Right hindlimb (tissue), 1 donor: ENCODE measurements around the gene DIAPH2.
"Not testable (repeated sequence)": the region's sequence is repeated elsewhere in the genome, so short reads cannot be mapped to it uniquely, and the experiment has no call there.

Experiments
- DNase-seq: peaks from one replicate; pipeline ENCODE4 v3.0.0-alpha.2; 2018

DIAPH2 gene

GRCh38 chrX:97401154-97401553, 716.5 kb downstream of the DIAPH2 start:
- no peak for DNase-seq

- no peak for DNase-seq
These were observed 717.0 kb downstream of the DIAPH2 start for GRCh38 chrX:97401586-97402136.

GRCh38 chrX:97402333-97402732, 717.7 kb downstream of the DIAPH2 start:
- DNase-seq, result no peak

- DNase-seq, result no peak
These were observed 718.3 kb downstream of the DIAPH2 start for GRCh38 chrX:97402903-97403302.

GRCh38 chrX:97405031-97405660, 720.5 kb downstream of the DIAPH2 start:
- no peak for DNase-seq

- not testable (repeated sequence) for DNase-seq
These were observed 725.2 kb downstream of the DIAPH2 start for GRCh38 chrX:97409632-97410415.

- no peak for DNase-seq
These were observed 731.8 kb downstream of the DIAPH2 start for GRCh38 chrX:97416461-97416860.

- no peak for DNase-seq
These were observed 744.5 kb downstream of the DIAPH2 start for GRCh38 chrX:97429101-97429500.

GRCh38 chrX:97431281-97431680, 746.6 kb downstream of the DIAPH2 start:
- no peak for DNase-seq

GRCh38 chrX:97446298-97446882, 761.7 kb downstream of the DIAPH2 start:
- no peak for DNase-seq

GRCh38 chrX:97447306-97447705, 762.7 kb downstream of the DIAPH2 start:
- DNase-seq, result no peak

- DNase-seq, result no peak
These were observed 767.6 kb downstream of the DIAPH2 start for GRCh38 chrX:97452283-97452682.

GRCh38 chrX:97461763-97462162, 777.1 kb downstream of the DIAPH2 start:
- DNase-seq, result no peak

- no peak for DNase-seq
These were observed 786.4 kb downstream of the DIAPH2 start for GRCh38 chrX:97471071-97471470.

- DNase-seq, result no peak
These were observed 790.3 kb downstream of the DIAPH2 start for GRCh38 chrX:97474933-97475332.

- DNase-seq, result no peak
These were observed 794.7 kb downstream of the DIAPH2 start for GRCh38 chrX:97479106-97479890.

- no peak for DNase-seq
These were observed 796.6 kb downstream of the DIAPH2 start for GRCh38 chrX:97481228-97481627.

- DNase-seq, result no peak
These were observed 798.1 kb downstream of the DIAPH2 start for GRCh38 chrX:97482666-97483300.

- DNase-seq, result no peak
These were observed 806.0 kb downstream of the DIAPH2 start for GRCh38 chrX:97490656-97491055.

- no peak for DNase-seq
These were observed 810.2 kb downstream of the DIAPH2 start for GRCh38 chrX:97494756-97495372.

GRCh38 chrX:97498093-97498492, 813.5 kb downstream of the DIAPH2 start:
- no peak for DNase-seq

- no peak for DNase-seq
These were observed 819.8 kb downstream of the DIAPH2 start for GRCh38 chrX:97504431-97504830.
